Heart left ventricle (tissue), 16 donors: Measurements from ENCODE around the gene FXYD1. TPM values are rescaled to one million over a fixed set of nuclear protein-coding genes. Genes with fewer than 3 reads are reported as not detected.

Source experiments
- ATAC-seq, 4 donors: fragments of 200-7000 bp; cut with Tn5 transposase; one replicate each; pipeline ENCODE4 v1.9.1; 2020 to 2022; ENCODE audit warnings: moderate library complexity in 4 of 4, mild to moderate bottlenecking in 3 of 4, moderate number of reproducible peaks in 1 of 4
- DNase-seq, 5 donors: peaks; one replicate each; pipeline ENCODE4 v3.0.0-alpha.2; 2020
- H3K27ac ChIP-seq, 12 donors: fragments of 200-600 bp; sonication (generic) in 4 of 12; one replicate each; pipeline versions ENCODE4 v1.5.0 to v1.8.0; 2016 to 2022; ENCODE audit warnings: mild to moderate bottlenecking in 2 of 12
- H3K27me3 ChIP-seq, 9 donors: fragments of 200-600 bp; sonication (generic) in 2 of 9; one replicate each; pipeline versions ENCODE4 v1.5.1 to v1.8.0; 2016 to 2022; ENCODE audit warnings: mild to moderate bottlenecking in 3 of 9
- H3K36me3 ChIP-seq, 9 donors: fragments of 200-600 bp; sonication (generic) in 2 of 9; one replicate each; pipeline versions ENCODE4 v1.5.0 to v1.8.0; 2018 to 2022; ENCODE audit warnings: mild to moderate bottlenecking in 2 of 9
- H3K4me1 ChIP-seq, 12 donors: fragments of 200-600 bp; sonication (generic) in 4 of 12; one replicate each; pipeline versions ENCODE4 v1.5.0 to v1.8.0; 2016 to 2022; ENCODE audit warnings: mild to moderate bottlenecking in 3 of 12
- H3K4me3 ChIP-seq, 12 donors: fragments of 200-600 bp; sonication (generic) in 4 of 12; one replicate each; pipeline versions ENCODE4 v1.5.0 to v1.8.0; 2017 to 2022; ENCODE audit warnings: mild to moderate bottlenecking in 9 of 12, moderate library complexity in 4 of 12
- H3K9me3 ChIP-seq, 12 donors: fragments of 200-600 bp; sonication (generic) in 4 of 12; one replicate each; pipeline versions ENCODE4 v1.5.0 to v1.8.0; 2016 to 2022; ENCODE audit warnings: mild to moderate bottlenecking in 1 of 12
- CTCF ChIP-seq, 12 donors: fragments of 200-600 bp; sonication (generic) in 4 of 12; IDR thresholded peaks; one replicate each; pipeline versions ENCODE4 v1.5.0 to v1.8.0; 2018 to 2022; ENCODE audit warnings: antibody characterized with exemption in 12 of 12, mild to moderate bottlenecking in 5 of 12
- POLR2A ChIP-seq, 2 donors: fragments of 450-650 bp; IDR thresholded peaks; one replicate each; pipeline ENCODE4 v1.6.1; 2017; ENCODE audit warnings: antibody characterized with exemption in 2 of 2, mild to moderate bottlenecking in 2 of 2, moderate library complexity in 2 of 2
- WGBS, 4 donors: extraction: QIAGEN DNeasy Blood & Tissue Kit in 2 of 4; methylation state at CpG; one replicate each; pipeline versions ENCODE4 v1.1.5 to v1.1.7; 2013 to 2018; 5-methylcytosine and 5-hydroxymethylcytosine counted together
- intact Hi-C, 10 donors: fragments of 100-400 bp; cut with DNase I; formaldehyde crosslinking; loops; one replicate each; pipeline versions ENCODE4 v1.11.1 to v1.14.2; 2022
- polyA plus RNA-seq, 2 donors: library from polyadenylated mRNA; stranded (reverse); fragments of 200-250 nt; gene quantifications; one replicate each; pipeline ENCODE4 v1.2.3, GENCODE V29; 2013
- total RNA-seq, 9 donors: library from RNA; depleted of rRNA in 2 of 9; stranded (reverse); fragments of >200 nt in 2 of 9; fragmentation: NEBNext Ultra II Directional in 3 of 9; extraction: Animal tissue kit (Norgen Biotek cat#: 25700) in 3 of 9; gene quantifications; one replicate each; pipeline versions ENCODE4 v1.1.0 to v1.2.4, GENCODE V29; 2016 to 2023
- donor health status: ischemic (EF 13 %, LVEDD 7.1; RV severe dilation, severe dysfunction).
- donor health status: healthy with polysubstance abuse.
- donor health status: DM: no; HTN: yes; CAD: no.
- donor health status: DM: no; HTN: no; CAD: no.
- donor health status: ischemic (EF 25% LVEDD 6.9; RV normal size, moderate dysfunction).
- donor health status: ischemic (EF 25% LVEDD 5.7; RV mildly dilated, moderate dysfunction).
- donor health status: healthy.
- donor health status: DM: yes; HTN: yes; CAD: no.
- donor health status: ischemic (EF 35%, LVEDD 5.7; RV mildly dilated, moderate dysfunction).
- donor health status: nonischemic (EF 11% LVEDD 7.7; RV severe dilation, severe dysfunction).
- donor health status: DM: yes; HTN: yes; CAD: no.
- donor health status: PGD.
- donor health status: ischemic (EF 29% LVEDD 5.4; RV normal size, mild dysfunction).
- donor health status: nonischemic (EF 23%, LVEDD 6.1; RV moderate dilation, normal function).

FXYD1 gene
- total and polyA plus RNA-seq, 11 donors: 129 to 631 (median 412) TPM

- DNase-seq (peak in 1 of 5 donors; percentile 35), ATAC-seq (no peak)
- H3K27me3 ChIP-seq: peaks cover 0 to 17% (median 4%) of the 10 kb centered on the region in 9 donors
- TF ChIP-seq CTCF (IDR thresholded peaks at IDR 0.05): no peak
- no peak for TF ChIP-seq POLR2A (IDR thresholded peaks at IDR 0.05)
- no peak overlapping the region for H3K4me3 ChIP-seq
- H3K27ac ChIP-seq: no peak overlapping the region
- intact Hi-C loops: loop anchor here in 1 of 10 donors (5.0 kb wide), 1 partner anchor 119 kb away; no protein-coding TSS in a partner anchor
- no peaks in the 10 kb centered on the region for H3K9me3 ChIP-seq
- H3K4me1 ChIP-seq: peaks cover 0 to 7% (median 1%) of the 10 kb centered on the region in 12 donors
- WGBS, 4 donors: 67 to 77% (median 74%) methylated on average over 8 of the region's 8 CpGs
- no peaks in the 10 kb centered on the region for H3K36me3 ChIP-seq
These were observed 42.8 kb upstream of the FXYD1 start for GRCh38 chr19:35095667-35096368.

DNA sequence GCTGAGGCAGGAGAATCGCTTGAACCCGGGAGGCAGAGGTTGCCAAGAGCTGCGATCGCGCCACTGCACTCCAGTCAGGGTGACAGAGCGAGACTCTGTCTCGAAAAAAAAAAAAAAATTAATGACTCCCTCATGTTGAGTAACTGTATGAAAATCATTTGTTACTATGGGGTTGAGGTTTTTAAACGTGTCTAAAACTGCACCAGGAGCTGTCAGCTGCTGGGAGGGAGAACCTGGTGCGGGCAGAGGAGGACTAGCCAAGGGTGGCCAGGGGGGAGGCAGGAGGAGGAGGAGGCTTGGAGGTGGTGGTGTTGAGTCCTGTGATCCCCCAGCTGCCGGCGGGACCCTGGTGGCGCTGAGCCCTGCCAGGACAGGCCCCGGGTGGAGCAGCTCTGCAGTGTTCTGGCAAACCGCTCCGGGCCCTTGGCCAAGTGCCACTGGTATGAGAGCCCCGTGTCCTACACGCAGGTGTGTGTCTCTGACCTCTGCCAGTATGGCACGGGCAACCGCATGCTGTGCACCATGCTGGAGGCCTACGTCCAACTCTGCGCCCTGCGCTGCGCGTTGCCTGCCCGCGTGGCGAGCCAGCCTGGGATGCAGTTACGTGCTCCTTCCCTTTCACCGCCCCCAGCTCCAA is 40.1 kb upstream of the FXYD1 start:
- no peak overlapping the region for H3K27ac ChIP-seq
- ATAC-seq (peak; percentile 55 to 70 (median 66)), DNase-seq (peak in 4 of 5 donors; percentile 38 to 65 (median 54))
- no peak for TF ChIP-seq CTCF (IDR thresholded peaks at IDR 0.05)
- TF ChIP-seq POLR2A (IDR thresholded peaks at IDR 0.05): no peak
- WGBS, 4 donors: 65 to 71% (median 68%) methylated on average over 29 of the region's 29 CpGs
- peaks cover 0 to 5% (median 0%) of the 10 kb centered on the region in 12 donors for H3K4me1 ChIP-seq
- H3K4me3 ChIP-seq: no peak overlapping the region
- no peaks in the 10 kb centered on the region for H3K9me3 ChIP-seq
- H3K36me3 ChIP-seq: no peaks in the 10 kb centered on the region
- no peaks in the 10 kb centered on the region for H3K27me3 ChIP-seq
- intact Hi-C loops: loop anchor here in 1 of 10 donors (5.0 kb wide), 1 partner anchor 121 kb away; no protein-coding TSS in a partner anchor

GRCh38 chr19:35099155-35099896 is 39.3 kb upstream of the FXYD1 start:
- H3K27me3 ChIP-seq: no peaks in the 10 kb centered on the region
- WGBS, 4 donors: 76 to 86% (median 82%) methylated on average over 13 to 21 of the region's 21 CpGs
- no peak overlapping the region for H3K27ac ChIP-seq
- DNase-seq: peak in 1 of 5 donors; percentile 62
- TF ChIP-seq POLR2A (IDR thresholded peaks at IDR 0.05): no peak
- H3K36me3 ChIP-seq: no peaks in the 10 kb centered on the region
- intact Hi-C loops: loop anchor here in 1 of 10 donors (5.0 kb wide), 1 partner anchor 122 kb away; no protein-coding TSS in a partner anchor
- no peak overlapping the region for H3K4me3 ChIP-seq
- H3K4me1 ChIP-seq: peaks cover 0 to 5% (median 0%) of the 10 kb centered on the region in 12 donors
- H3K9me3 ChIP-seq: no peaks in the 10 kb centered on the region
- ATAC-seq: peak in 1 of 4 donors; percentile 21

DNA sequence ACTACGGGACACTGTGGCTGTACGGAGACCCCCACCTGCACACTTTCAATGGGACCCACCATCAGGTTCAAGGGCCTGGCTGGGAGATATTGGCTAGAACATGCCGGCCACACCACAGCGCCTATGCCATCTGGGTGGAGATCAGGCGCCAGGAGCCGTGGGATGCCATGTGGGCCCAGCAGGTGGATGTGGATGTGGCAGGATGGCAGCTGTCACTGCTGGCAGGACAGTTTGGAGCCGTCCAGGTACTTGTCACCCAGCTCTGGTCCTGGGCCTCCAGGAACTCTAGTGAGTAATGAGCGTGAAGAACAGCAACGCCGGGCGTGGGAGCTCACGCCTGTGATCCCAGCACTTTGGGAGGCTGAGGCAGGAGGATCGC is 38.7 kb upstream of the FXYD1 start:
- 92 to 95% (median 93%) methylated on average over 13 of the region's 13 CpGs for WGBS, 4 donors

More for the DNA sequence above, 38.7 kb upstream of the FXYD1 start:
- Histone ChIP-seq H3K4me3 (no peak overlapping the region), H3K9me3 (no peaks in the 10 kb centered on the region), H3K27me3 (no peaks in the 10 kb centered on the region), H3K4me1 (peaks cover 0 to 5% (median 0%) of the 10 kb centered on the region in 12 donors), H3K27ac (no peak overlapping the region), H3K36me3 (no peaks in the 10 kb centered on the region)
- DNase-seq: no peak
- intact Hi-C loops: loop anchor here in 1 of 10 donors (5.0 kb wide), 1 partner anchor 123 kb away; no protein-coding TSS in a partner anchor
- TF ChIP-seq POLR2A (IDR thresholded peaks at IDR 0.05) (no peak), CTCF (IDR thresholded peaks at IDR 0.05) (no peak)
- no peak for ATAC-seq
